GM10847 (cell line): ENCODE results near the gene LYRM4.

Experiments
- POLR2A ChIP-seq: IDR thresholded peaks from 2 replicates; pipeline ENCODE4 v1.6.1; 2011; ENCODE audit not compliant: insufficient read length; ENCODE audit errors: extremely low read depth

Gene LYRM4

GRCh38 chr6:5231289-5231688, 29.5 kb downstream of the LYRM4 start:
- no peak for TF ChIP-seq POLR2A

DNA sequence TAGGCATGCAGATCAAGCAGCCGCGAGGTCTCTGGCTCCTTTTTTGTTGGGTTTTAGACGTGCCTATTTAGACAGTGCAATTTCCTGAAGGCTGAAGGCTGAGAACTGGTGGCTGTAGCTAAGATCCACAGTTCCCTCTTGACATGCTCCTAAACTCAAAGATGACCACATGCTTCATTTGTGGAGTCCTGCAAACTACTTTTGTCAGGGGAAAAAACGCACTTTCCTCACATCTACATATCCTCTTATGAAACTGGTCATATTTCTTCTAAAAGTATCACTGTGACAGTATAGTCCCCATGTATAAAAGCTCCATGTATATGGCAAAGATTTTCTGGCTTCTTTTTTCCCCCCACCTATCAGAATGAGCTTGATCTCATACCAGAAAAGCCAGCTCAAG, 30.7 kb downstream of the LYRM4 start:
- TF ChIP-seq POLR2A = no peak

GRCh38 chr6:5229356-5229755, 31.4 kb downstream of the LYRM4 start:
- TF ChIP-seq POLR2A = no peak

GRCh38 chr6:5223309-5223708, 37.4 kb downstream of the LYRM4 start:
- TF ChIP-seq POLR2A = no peak

- no peak for TF ChIP-seq POLR2A
Observed at GRCh38 chr6:5220443-5220842, 40.3 kb downstream of the LYRM4 start.

- no peak for TF ChIP-seq POLR2A
Observed at GRCh38 chr6:5219011-5219691, 41.6 kb downstream of the LYRM4 start.

- no peak for TF ChIP-seq POLR2A
Observed at GRCh38 chr6:5217356-5217755, 43.4 kb downstream of the LYRM4 start.

DNA sequence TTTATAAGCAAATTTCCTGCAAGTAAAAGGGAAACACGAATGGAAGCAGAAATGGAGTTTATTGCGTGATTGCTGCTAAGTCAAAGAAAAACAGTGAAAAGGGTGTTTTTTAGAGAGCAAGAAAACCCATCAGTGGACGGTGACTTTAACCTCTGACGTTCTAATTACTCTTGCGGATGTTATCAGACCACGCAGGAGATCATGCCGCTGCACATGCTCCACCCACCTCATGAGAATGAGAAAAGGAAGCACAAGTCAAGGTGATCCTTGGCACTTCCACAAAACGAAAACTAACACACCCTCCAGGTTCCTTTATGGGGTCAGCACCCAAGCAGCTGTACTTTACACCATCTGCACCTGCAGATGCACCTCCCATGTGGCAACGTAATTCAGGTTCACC, 45.0 kb downstream of the LYRM4 start:
- no peak for TF ChIP-seq POLR2A

GRCh38 chr6:5215159-5215558, 45.6 kb downstream of the LYRM4 start:
- TF ChIP-seq POLR2A = no peak

DNA sequence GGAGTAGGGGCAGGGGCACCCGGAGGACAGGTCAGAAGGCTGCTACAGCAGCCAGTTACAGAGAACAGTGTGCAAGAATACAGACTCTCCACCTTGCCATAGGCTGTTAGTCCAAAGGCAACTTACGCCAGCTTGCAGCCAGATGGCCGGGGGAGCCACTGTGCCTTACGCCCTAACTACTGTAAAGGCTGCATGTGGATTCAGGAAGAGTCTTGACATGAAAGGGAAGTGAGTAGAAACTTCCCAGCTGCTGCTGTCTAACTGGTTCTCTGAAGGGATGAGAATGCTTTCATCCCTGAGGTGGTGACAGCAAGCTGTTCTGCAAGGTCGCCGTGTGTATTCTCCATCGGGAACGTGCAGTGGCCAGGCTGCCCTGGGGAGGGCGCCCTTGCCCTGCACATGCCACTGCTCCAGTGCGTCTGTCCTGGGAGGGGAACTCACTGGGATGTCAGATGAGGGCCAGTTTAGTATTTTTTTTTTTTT, 46.1 kb downstream of the LYRM4 start:
- TF ChIP-seq POLR2A = no peak

DNA sequence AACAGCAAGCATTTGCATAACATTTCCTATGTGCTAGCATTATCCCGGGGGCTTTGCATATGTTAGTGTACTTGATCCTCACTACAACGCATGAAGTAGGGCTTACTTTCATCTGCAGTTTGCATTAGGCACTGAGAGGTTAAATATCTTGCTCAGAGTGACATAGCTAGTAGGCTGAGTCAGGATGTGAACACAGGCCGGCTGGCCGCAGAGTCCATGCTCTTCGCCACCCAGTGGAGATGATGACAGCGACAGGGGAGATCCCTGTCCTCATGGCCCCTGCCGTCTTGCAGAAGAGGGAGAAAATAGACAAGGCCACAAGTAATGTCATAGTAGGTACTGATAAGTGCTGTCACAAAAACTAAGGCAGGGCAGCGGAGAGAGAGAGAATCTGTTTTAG, 46.9 kb downstream of the LYRM4 start:
- no peak for TF ChIP-seq POLR2A

DNA sequence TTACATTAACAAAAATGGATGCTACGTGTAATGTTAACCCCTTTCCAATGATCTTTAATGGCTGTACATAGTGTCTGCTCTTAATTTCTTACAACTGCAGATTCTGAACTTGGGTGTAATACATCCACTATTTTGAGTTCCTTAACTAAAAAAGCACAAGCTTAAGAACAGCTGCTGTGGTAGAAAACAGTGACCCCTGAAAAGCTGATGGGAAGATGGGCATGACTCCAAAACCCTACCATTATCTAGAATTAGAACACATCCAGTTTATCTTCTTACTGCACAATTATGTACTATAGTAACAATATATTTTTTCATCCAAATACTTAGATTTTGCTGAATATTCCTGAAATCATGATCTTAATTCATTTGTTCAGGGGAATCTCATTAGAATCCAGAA, 49.3 kb downstream of the LYRM4 start:
- no peak for TF ChIP-seq POLR2A

GRCh38 chr6:5208471-5208971, 52.2 kb downstream of the LYRM4 start:
- no peak for TF ChIP-seq POLR2A

DNA sequence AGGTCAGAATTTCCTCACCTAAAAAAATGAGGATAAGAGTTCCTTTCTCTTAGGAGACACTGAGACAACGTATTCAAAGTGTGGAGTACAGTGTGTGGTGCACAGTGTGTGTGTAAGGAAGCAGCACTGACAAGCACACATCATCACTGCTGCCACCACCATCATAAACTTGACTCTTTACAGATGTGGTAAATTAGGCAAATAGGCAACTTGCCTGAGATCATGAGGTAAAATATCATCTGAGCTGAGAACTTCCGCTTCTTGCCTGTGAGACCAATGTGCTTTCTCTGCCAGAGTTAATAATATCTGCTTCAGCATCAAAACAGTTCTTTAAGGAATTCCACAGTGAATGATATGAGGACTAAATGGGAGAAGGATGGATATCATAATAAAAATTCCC, 52.7 kb downstream of the LYRM4 start:
- no peak for TF ChIP-seq POLR2A

GRCh38 chr6:5206920-5207561, 53.7 kb downstream of the LYRM4 start:
- TF ChIP-seq POLR2A = no peak
